AG08395 (cell line): ENCODE data around the gene CDR2.
A peak's percentile ranks its signal among the peaks of the same experiment; 100 is the strongest.
"Not testable (repeated sequence)": the region's sequence is repeated elsewhere in the genome, so short reads cannot be mapped to it uniquely, and the experiment has no call there.

ENCODE experiments used
- DNase-seq: peaks from one replicate; pipeline ENCODE4 v3.0.0; 2012; ENCODE audit warnings: mixed read lengths, low spot score

CDR2 gene

GRCh38 chr16:22375963-22376640 is 1.7 kb upstream of the CDR2 start:
- no peak for DNase-seq

DNA sequence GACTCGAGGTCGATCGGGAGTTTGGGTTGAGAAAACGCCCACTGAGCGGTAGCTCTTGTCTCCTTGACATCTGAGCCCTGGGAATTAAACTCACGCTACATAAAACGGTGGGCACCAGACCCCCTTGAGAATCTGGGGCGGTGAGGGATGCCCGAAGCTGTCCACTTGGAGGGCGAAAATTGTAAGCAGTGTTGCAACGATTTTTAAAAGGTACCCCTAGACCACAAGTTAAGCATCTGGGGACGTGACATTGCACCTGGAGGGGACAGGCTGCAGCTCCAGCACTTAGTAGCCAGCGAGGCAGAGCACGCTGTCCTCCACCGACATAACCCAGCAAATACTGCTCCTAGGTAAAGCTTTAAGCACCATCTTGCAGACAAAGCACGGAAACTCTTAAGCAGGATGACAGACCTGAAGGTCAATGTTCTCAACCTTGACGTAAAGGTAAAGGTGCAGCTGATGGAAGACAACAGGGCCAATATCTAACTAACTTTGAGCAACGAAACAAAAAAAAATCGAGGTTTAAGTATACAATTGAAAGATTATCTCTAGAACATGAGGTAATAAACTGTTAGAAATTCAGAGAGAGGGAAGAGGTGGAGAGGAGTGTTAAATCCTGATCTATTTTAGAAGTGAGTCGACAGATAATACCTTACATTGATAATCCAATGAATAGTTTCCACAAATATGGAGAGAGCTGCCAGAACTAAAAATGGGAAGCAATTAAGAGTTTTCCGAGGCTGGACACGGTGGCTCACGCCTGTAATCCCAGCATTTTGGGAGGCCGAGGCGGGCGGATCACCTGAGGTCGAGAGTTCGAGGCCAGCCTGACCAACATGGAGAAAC is 921 bp upstream of the CDR2 start:
- no peak for DNase-seq

GRCh38 chr16:22373662-22374310 is 633 bp downstream of the CDR2 start:
- DNase-seq = peak; percentile 11

- no peak for DNase-seq
Measured at GRCh38 chr16:22372882-22373661, 1.3 kb downstream of the CDR2 start.

DNA sequence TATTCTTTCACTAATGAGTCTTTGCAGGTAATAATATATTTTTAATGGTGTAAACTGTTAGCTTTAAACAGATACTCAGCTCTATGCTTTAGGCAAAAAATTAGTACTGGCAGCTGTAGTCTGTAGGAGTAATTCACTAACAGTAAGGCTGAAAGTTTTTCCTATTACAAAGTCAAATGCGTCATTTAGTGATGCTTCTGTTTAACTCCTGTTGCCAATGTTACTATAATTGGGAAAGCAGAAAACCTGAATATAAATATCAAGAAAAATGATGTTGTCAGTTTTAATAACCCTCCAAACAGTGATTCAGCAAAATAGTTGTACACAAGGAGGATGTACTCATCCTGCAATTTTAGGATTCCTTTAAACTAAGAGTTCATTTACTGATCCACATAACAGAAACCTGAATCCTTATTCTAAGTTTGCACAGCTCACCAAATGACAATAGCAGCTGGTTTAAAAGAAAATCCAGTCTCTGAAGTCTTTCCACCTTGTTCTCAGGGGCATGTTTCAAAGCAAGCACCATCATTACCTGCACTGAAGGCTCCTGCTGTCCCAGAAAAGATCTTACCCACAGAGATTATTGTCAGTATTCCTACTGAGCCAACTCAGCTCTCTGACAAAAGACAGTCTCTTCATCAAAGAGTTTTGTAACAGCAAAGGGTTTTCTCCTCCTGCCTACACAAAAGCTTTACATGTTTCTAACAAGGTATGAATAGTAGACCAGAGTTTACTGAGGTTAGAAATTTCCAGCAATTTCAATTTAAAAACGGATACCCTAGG is 4.2 kb downstream of the CDR2 start:
- peak; percentile 55 for DNase-seq

- no peak for DNase-seq
Measured at GRCh38 chr16:22369221-22369811, 5.1 kb downstream of the CDR2 start.

DNA sequence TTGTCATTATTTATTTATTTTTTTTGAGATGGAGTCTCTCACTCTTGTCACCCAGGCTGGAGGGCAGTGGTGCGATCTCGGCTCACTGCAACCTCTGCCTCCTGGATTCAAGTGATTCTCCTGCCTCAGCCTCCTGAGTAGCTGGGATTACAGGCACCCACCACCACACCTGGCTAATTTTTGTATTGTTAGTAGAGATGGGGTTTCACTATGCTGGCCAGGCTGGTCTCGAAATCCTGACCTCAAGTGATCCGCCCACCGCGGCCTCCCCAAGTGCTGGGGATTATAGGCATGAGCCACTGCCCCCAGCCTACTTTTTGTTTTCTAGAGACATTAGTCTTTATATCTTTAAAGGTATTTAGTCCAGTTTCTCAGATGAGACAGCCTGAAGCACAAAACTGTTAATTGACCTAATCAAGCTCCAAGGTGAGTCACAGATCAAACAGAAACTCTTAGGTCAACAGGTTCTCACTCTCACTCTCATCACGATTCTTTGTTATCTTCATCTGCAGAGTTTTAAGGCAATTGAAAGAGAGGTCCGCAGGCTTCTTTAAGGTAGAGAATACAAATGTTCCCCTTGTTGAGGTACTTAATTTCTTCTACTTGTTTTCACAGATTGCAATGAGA is 6.1 kb downstream of the CDR2 start:
- DNase-seq = not testable (repeated sequence)

DNA sequence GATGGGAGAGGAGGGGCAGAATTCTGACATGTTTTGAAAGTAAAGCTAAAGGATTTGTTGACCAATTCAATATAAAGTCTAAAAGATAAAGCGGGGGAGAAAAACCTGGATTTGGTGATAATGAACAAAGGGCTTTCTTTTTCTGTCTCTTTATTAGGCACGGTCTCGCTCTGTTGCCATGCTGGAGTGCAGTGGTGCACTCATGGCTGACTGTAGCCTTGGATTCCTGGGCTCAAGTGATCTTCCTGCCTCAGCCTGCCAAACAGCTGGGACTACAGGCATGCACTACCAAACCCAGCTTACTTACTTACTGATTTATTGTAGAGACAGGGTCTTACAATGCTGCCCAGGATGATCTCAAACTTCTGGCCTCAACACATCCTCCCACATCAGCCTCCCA is 7.5 kb downstream of the CDR2 start:
- no peak for DNase-seq

- no peak for DNase-seq
Measured at GRCh38 chr16:22366371-22366770, 8.0 kb downstream of the CDR2 start.

GRCh38 chr16:22364241-22364640 is 10.2 kb downstream of the CDR2 start:
- no peak for DNase-seq

DNA sequence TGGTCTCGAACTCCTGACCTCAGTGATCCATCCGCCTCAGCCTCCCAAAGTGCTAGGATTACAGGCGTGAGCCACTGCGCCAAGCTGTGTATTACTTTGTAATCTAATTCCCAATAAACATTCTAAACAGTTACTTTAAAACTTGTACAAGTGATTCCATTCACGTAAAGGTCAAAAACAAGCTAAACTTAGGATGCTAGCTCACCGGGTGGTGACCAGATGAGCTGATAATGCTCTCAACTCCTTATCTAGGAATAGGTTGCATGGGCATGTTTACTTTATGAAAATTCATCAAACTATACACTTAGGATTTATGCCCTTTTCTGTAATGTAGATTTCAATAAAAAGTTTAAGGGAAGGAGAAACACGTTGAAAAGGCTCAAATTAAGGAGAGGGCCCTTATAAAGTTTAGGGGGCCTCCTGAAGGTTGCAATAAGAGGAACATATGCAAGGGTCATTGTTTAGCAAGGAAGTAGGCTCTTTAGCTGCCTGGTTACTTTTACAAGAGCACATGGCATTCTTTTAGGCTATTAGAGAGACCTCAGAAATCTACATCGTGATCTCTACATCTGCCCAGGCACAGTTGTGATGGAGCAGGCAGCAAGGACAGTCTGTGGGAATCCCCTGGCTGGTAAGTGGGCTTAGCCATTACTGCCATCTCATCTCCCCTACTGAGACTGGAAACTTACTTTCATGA is 13.3 kb downstream of the CDR2 start:
- DNase-seq = no peak

DNA sequence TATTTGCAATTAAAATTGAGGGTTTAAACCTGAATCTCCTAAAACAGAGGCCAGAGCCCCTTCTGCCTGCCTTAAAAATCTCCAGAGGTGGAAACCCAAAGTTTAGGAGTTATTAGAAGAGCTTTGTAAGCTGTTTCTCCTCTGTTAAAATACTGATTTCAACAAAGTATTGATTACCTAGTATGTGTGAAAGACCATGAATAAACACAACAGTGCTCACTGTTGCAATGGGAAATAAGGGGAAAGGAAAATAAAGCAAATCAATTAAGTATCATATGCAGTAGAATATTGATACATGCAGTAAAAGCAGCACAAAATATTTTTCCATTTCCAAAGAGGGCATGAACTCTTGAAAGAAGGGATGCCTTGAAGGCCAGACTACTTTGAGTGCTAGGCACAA is 14.7 kb downstream of the CDR2 start:
- DNase-seq = no peak

GRCh38 chr16:22358000-22358399 is 16.4 kb downstream of the CDR2 start:
- DNase-seq = no peak

GRCh38 chr16:22357635-22357971 is 16.8 kb downstream of the CDR2 start:
- no peak for DNase-seq

DNA sequence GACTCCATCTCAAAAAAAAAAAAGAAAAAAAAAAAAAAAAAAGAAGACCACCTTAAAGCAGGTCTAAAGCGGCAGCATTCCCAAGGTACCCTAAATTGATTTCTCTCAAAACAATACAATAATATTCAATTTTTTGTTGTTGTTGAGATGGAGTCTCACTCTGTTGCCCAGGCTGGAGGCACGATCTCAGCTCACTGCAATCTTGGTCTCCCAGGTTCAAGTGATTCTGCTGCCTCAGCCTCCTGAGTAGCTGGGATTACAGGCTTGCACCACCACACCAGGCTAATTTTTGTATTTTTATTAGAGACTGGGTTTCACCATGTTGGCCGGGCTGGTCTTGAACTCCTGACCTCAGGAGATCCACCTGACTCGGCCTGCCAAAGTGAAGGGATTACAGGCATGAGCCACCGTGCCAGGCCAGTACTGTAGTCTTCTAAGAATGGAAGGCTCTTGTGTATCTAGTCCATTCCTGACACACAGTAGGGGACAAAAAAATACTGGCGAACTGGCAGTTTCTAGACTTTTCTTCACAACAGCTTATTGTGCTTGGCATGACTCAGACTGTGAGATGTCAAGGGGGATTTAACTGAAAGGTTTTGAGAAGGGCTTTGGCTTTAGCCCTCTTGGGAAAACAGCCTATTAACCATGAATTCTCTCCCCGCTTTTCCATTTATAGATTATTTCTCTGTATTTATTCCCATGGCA is 17.3 kb downstream of the CDR2 start:
- DNase-seq = no peak

- DNase-seq = no peak
Measured at GRCh38 chr16:22355487-22355908, 18.9 kb downstream of the CDR2 start.

- no peak for DNase-seq
Measured at GRCh38 chr16:22353933-22354541, 20.4 kb downstream of the CDR2 start.

DNA sequence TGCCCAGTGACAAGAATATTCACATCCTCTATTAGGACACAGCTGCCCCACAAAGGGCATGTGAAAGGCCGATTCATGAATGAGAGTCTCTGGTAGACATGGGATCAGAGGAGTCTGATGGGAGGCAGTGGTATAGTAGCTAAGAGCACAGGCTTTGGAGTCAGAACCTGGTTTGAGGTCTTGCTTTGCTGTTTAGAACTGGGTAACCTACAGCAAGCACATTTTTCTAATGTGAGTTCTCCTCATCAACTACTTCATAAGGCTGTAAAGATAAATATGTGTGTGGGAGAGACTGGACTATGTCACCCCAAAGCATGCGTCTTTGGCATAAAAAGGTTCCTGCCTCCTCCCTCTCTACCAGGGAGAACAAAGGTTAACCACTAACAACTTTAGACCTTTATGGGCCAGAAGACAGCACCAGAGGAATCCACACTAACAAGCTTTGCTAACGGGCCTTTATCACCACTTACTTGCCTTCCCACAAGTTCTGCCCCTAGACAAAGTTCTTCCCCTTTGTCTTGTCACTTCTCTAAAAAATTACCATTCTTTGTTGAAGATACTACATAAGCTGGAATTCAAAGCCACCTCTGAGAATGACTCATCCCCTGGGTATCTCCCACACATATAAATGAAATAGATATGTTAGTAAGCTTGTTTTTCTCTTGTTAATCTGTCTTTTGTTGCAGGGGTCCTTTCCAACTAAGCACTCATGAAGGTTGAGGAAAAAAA is 21.1 kb downstream of the CDR2 start:
- DNase-seq = peak; percentile 63
